Skeletal muscle tissue (tissue), 4 donors: Measurements from ENCODE around the gene DUSP22. TPM values are rescaled to one million over a fixed set of nuclear protein-coding genes. Genes with fewer than 3 reads are reported as not detected.

ENCODE experiments used
- H3K27ac ChIP-seq: one replicate; pipeline ENCODE4 v1.7.0; 2013; ENCODE audit warnings: mild to moderate bottlenecking, low read depth, low read length, inconsistent platforms
- H3K27me3 ChIP-seq, 3 donors: one replicate each; pipeline ENCODE4 v1.7.0; 2013; ENCODE audit warnings: low read length in 3 of 3; ENCODE audit not compliant: control insufficient read depth in 3 of 3, insufficient read depth in 3 of 3
- H3K36me3 ChIP-seq, 3 donors: one replicate each; pipeline ENCODE4 v1.7.0; 2013; ENCODE audit warnings: low read length in 3 of 3; ENCODE audit not compliant: control insufficient read depth in 3 of 3, insufficient read depth in 3 of 3
- H3K4me1 ChIP-seq, 3 donors: one replicate each; pipeline ENCODE4 v1.7.0; 2013; ENCODE audit warnings: low read length in 3 of 3, mild to moderate bottlenecking in 3 of 3; ENCODE audit not compliant: control insufficient read depth in 3 of 3, insufficient read depth in 3 of 3
- H3K4me3 ChIP-seq, 3 donors: one replicate each; pipeline ENCODE4 v1.7.0; 2013; ENCODE audit warnings: low read length in 3 of 3
- H3K9ac ChIP-seq, 3 donors: one replicate each; pipeline ENCODE4 v1.7.0; 2013; ENCODE audit warnings: low read length in 3 of 3, mild to moderate bottlenecking in 3 of 3, moderate library complexity in 2 of 3, low read depth in 1 of 3
- H3K9me3 ChIP-seq, 3 donors: one replicate each; pipeline ENCODE4 v1.7.0; 2013; ENCODE audit warnings: low read length in 3 of 3; ENCODE audit not compliant: control insufficient read depth in 3 of 3
- total RNA-seq: library from RNA; depleted of rRNA; stranded (reverse); fragments of >200 nt; gene quantifications from one replicate; pipeline ENCODE4 v1.2.3, GENCODE V29; 2014
- donor health status: Osteomylitis.

DUSP22 gene
- total RNA-seq, 1 donor from 2014 or later: 17.7 TPM

DNA sequence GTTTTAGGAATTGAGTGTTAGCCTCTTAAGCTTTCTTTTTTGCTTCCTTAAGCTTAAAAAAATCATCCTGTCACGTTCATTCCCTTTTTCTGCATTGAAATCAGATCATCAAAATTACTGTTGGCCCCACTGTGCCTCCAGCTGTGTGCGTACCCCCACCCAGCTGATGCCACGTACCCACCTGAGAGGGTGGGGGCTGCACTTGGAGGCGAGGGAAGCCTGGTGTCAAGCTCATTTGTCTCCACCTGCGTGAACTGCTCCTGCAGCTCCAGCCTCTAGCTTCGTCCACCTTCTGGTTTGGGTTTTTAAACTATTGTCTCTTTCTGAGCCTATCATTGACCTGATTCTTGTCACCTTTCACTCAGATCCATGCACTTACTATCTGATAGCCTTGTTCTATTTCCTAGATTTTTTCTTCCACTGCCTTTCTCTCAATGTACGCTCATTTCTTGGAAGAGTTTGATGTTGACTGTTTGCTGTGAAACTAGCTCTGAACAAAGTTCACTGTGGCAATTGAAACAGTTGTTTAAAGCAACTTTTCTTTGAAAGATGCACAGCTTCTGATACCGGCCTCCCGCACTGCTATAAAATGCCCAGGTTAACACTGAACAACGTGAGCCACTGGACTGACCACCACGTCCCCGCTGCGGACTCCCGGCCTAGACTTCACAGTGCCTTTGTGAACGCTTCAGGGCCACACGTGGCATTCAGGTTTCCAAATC is 69.3 kb downstream of the DUSP22 start:
- Histone ChIP-seq H3K27me3 (peaks cover 0 to 12% (median 3%) of the 10 kb centered on the region in 3 donors), H3K9me3 (peaks cover 0 to 4% (median 0%) of the 10 kb centered on the region in 3 donors), H3K9ac (no peak overlapping the region), H3K27ac (no peak overlapping the region), H3K4me3 (no peak overlapping the region), H3K4me1 (no peaks in the 10 kb centered on the region), H3K36me3 (peaks cover 0 to 2% (median 0%) of the 10 kb centered on the region in 3 donors)

DNA sequence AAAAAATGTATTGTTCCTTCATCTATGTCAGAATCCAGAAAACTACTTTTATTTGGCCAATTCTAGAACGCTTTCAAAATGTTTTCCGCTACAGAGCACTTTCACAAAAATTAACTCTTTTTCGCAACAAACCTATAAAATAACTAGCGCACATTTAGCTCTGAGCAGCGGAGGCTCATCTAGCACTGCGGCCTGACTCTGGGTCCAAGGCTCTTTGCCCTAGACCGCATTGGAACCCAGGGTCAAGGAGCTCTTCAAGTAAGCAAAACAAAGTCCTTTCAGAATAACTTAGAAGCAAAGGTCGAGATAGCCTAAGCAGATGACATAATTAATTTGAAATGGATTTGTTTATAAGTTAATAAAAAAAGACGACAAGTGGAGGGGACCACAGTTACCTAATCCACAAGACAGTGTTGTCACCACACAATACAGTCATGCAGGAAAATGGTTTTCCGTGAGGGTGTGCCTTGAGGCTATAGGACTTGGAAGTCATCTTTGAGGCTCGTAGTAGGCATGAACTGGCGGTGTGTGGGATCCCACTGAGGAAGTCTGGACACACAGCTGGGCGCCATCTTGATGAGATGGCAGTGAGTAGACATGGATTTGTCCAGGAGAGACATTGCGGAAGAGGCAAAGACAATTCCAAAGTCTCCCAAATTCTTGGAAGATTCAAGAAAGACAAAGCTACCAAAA is 70.1 kb downstream of the DUSP22 start:
- peaks cover 0 to 17% (median 7%) of the 10 kb centered on the region in 3 donors for H3K27me3 ChIP-seq
- H3K4me1 ChIP-seq: peaks cover 0 to 5% (median 0%) of the 10 kb centered on the region in 3 donors
- H3K36me3 ChIP-seq: no peaks in the 10 kb centered on the region
- H3K27ac ChIP-seq: no peak overlapping the region
- no peak overlapping the region for H3K4me3 ChIP-seq
- no peak overlapping the region for H3K9ac ChIP-seq
- peaks cover 0 to 4% (median 0%) of the 10 kb centered on the region in 3 donors for H3K9me3 ChIP-seq

GRCh38 chr6:362924-363249 is 70.6 kb downstream of the DUSP22 start:
- peaks cover 0 to 5% (median 0%) of the 10 kb centered on the region in 3 donors for H3K4me1 ChIP-seq
- peaks cover 0 to 21% (median 12%) of the 10 kb centered on the region in 3 donors for H3K27me3 ChIP-seq
- no peaks in the 10 kb centered on the region for H3K36me3 ChIP-seq
- no peak overlapping the region for H3K9ac ChIP-seq
- H3K4me3 ChIP-seq: no peak overlapping the region
- H3K9me3 ChIP-seq: peaks cover 0 to 4% (median 0%) of the 10 kb centered on the region in 3 donors
- H3K27ac ChIP-seq: no peak overlapping the region

GRCh38 chr6:363291-363690 is 71.0 kb downstream of the DUSP22 start:
- Histone ChIP-seq H3K4me3 (no peak overlapping the region), H3K27me3 (peaks cover 2 to 24% (median 14%) of the 10 kb centered on the region in 3 donors), H3K4me1 (peaks cover 0 to 5% (median 0%) of the 10 kb centered on the region in 3 donors), H3K36me3 (no peaks in the 10 kb centered on the region), H3K9ac (no peak overlapping the region), H3K27ac (no peak overlapping the region), H3K9me3 (peaks cover 0 to 4% (median 0%) of the 10 kb centered on the region in 3 donors)

- Histone ChIP-seq H3K36me3 (no peaks in the 10 kb centered on the region), H3K9ac (no peak overlapping the region), H3K27ac (no peak overlapping the region), H3K9me3 (peaks cover 0 to 4% (median 0%) of the 10 kb centered on the region in 3 donors), H3K27me3 (peaks cover 4 to 29% (median 18%) of the 10 kb centered on the region in 3 donors), H3K4me1 (peaks cover 0 to 5% (median 0%) of the 10 kb centered on the region in 3 donors), H3K4me3 (no peak overlapping the region)
Observed at GRCh38 chr6:363909-364308, 71.6 kb downstream of the DUSP22 start.

- H3K27me3 ChIP-seq: peaks cover 11 to 37% (median 23%) of the 10 kb centered on the region in 3 donors
- no peak overlapping the region for H3K27ac ChIP-seq
- no peak overlapping the region for H3K4me3 ChIP-seq
- peaks cover 0 to 4% (median 0%) of the 10 kb centered on the region in 3 donors for H3K9me3 ChIP-seq
- H3K36me3 ChIP-seq: no peaks in the 10 kb centered on the region
- no peak overlapping the region for H3K9ac ChIP-seq
- H3K4me1 ChIP-seq: peaks cover 0 to 5% (median 0%) of the 10 kb centered on the region in 3 donors
Observed at GRCh38 chr6:364609-365540, 72.6 kb downstream of the DUSP22 start.

DNA sequence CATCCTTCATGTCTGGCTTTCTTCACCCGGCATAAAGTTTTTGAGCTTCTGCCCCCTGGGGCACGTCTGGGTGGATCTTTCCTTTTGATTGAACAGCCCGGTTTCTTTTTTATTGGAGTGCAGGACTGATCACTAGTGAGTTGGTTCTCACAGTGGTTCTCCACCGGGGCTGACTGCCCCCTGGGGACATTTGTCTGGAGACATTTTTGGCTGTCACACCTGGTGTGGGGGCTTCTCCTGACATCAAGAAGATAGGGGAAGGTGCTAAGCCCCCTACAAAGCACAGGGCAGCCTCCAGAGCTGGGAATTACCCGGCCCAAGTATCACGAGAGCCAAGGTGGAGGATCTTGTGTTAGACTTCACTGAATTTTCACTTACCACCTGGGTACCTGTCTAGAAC is 73.5 kb downstream of the DUSP22 start:
- peaks cover 19 to 46% (median 24%) of the 10 kb centered on the region in 3 donors for H3K27me3 ChIP-seq
- peaks cover 0 to 4% (median 0%) of the 10 kb centered on the region in 3 donors for H3K9me3 ChIP-seq
- H3K27ac ChIP-seq: no peak overlapping the region
- no peaks in the 10 kb centered on the region for H3K36me3 ChIP-seq
- peaks cover 0 to 5% (median 0%) of the 10 kb centered on the region in 3 donors for H3K4me1 ChIP-seq
- no peak overlapping the region for H3K9ac ChIP-seq
- H3K4me3 ChIP-seq: no peak overlapping the region

DNA sequence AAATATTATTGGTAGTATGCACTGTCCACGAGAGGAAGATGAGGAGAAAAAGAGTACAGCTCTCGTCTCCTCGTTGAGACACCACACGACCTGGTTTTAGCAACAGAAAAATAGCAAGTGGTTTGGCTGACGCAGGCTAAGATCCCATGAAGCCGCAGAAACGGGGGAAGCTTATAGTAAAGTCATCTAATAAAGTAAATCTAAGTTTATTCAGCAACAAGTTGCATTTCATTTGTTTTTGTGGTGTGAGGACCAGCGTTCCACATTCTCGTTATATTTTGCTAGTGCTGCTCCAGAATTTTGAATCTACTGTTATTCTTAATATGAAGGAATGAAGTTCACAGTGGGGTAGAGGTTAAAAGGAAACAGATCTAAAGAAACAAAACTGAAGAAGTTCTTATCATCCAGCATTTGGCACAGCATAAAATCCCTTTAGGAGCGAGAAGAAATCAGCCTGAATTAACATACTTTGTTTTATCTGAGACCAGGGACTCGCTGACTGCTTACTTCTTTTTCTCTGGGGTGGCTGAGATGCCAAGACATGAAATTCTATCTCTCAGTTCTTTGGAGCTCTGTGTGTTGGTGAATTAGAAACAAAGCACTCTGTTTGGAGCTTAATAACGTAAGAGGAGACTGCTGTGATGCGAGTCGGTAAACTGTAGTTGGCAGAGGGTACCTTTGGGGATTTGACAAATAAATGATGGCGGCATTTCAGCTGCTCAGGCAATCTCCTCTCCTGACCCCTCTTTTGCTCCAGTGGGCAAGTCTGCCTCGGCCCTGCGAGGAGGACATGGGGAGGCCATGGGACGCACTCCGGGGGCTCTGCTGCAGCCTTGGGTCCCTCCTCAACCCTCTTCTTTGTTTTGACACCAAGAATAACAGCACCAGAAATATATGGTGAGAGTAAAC is 74.4 kb downstream of the DUSP22 start:
- peaks cover 19 to 46% (median 24%) of the 10 kb centered on the region in 3 donors for H3K27me3 ChIP-seq
- H3K9ac ChIP-seq: no peak overlapping the region
- H3K4me3 ChIP-seq: no peak overlapping the region
- no peak overlapping the region for H3K27ac ChIP-seq
- peaks cover 0 to 5% (median 0%) of the 10 kb centered on the region in 3 donors for H3K4me1 ChIP-seq
- H3K9me3 ChIP-seq: peaks cover 0 to 4% (median 0%) of the 10 kb centered on the region in 3 donors
- H3K36me3 ChIP-seq: no peaks in the 10 kb centered on the region

- H3K36me3 ChIP-seq: no peaks in the 10 kb centered on the region
- peaks cover 22 to 52% (median 30%) of the 10 kb centered on the region in 3 donors for H3K27me3 ChIP-seq
- H3K9me3 ChIP-seq: peaks cover 0 to 4% (median 0%) of the 10 kb centered on the region in 3 donors
- H3K27ac ChIP-seq: no peak overlapping the region
- no peak overlapping the region for H3K4me3 ChIP-seq
- no peak overlapping the region for H3K9ac ChIP-seq
- peaks cover 0 to 5% (median 0%) of the 10 kb centered on the region in 3 donors for H3K4me1 ChIP-seq
Observed at GRCh38 chr6:367298-367794, 75.1 kb downstream of the DUSP22 start.
